OCI-LY3 (cell line): Measurements from ENCODE around the gene AK9.

Experiments
- CTCF ChIP-seq: fragments of 200-600, 300-600 bp; sonication (generic); IDR thresholded peaks from 2 replicates; pipeline ENCODE4 v1.5.1; 2014; ENCODE audit warnings: antibody characterized with exemption, low read length, low read depth
- EZH2phosphoT487 ChIP-seq: fragments of 200-600 bp; shearing (Covaris generic); IDR thresholded peaks from 2 replicates; pipeline ENCODE4 v1.6.1; 2018; ENCODE audit warnings: antibody characterized with exemption, mixed run types, low read depth

GRCh38 chr6:109474995-109475394 lies 216.0 kb downstream of the AK9 start:
- TF ChIP-seq CTCF = no peak
- TF ChIP-seq EZH2phosphoT487 = no peak
